GM12891 (cell line): ENCODE results near the gene ZNF516.

Source experiments
- POLR2A ChIP-seq: IDR thresholded peaks from 2 replicates; pipeline ENCODE4 v1.6.1; 2011; ENCODE audit warnings: low read depth, low read length, control low read depth
- TAF1 ChIP-seq: IDR thresholded peaks from 2 replicates; pipeline ENCODE4 v1.6.1; 2011; ENCODE audit warnings: low read depth, low read length, control low read depth

GRCh38 chr18:76463358-76463757, 31.7 kb downstream of the ZNF516 start:
- TF ChIP-seq POLR2A (no peak), TAF1 (no peak)
